LNCaP clone FGC (cell line): ENCODE data around the gene KCNQ2.

Source experiments
- DNase-seq: peaks from one replicate; pipeline ENCODE4 v3.0.0-alpha.2; 2011; ENCODE audit warnings: low read depth
- H3K4me3 ChIP-seq: 2 replicates; pipeline ENCODE4 v1.5.1; 2011; ENCODE audit warnings: mild to moderate bottlenecking, low read depth, low read length, control low read depth
- CTCF ChIP-seq: IDR thresholded peaks from 2 replicates; pipeline ENCODE4 v1.5.1; 2012; ENCODE audit warnings: mild to moderate bottlenecking; ENCODE audit not compliant: control insufficient read depth, insufficient read depth; ENCODE audit errors: extremely low read depth

Gene KCNQ2

GRCh38 chr20:63497138-63497945 lies 24.9 kb upstream of the KCNQ2 start:
- no peak for DNase-seq
- H3K4me3 ChIP-seq, result peak overlapping the region; percentile 91
- no peak for TF ChIP-seq CTCF

GRCh38 chr20:63496596-63497120 lies 24.2 kb upstream of the KCNQ2 start:
- no peak for DNase-seq
- no peak for TF ChIP-seq CTCF
- peak overlapping the region; percentile 91 for H3K4me3 ChIP-seq

GRCh38 chr20:63495741-63496595 lies 23.5 kb upstream of the KCNQ2 start:
- H3K4me3 ChIP-seq, result peak overlapping the region; percentile 91
- no peak for DNase-seq
- peak; percentile 89 for TF ChIP-seq CTCF

- no peak overlapping the region for H3K4me3 ChIP-seq
- no peak for DNase-seq
- no peak for TF ChIP-seq CTCF
Measured at GRCh38 chr20:63495167-63495720, 22.8 kb upstream of the KCNQ2 start.

GRCh38 chr20:63494420-63495166 lies 22.1 kb upstream of the KCNQ2 start:
- no peak overlapping the region for H3K4me3 ChIP-seq

More at GRCh38 chr20:63494420-63495166, 22.1 kb upstream of the KCNQ2 start:
- DNase-seq, result no peak
- TF ChIP-seq CTCF, result no peak
